HG02763 (cell line): ENCODE measurements around the gene RAD51B.
"Not testable (repeated sequence)": the region's sequence is repeated elsewhere in the genome, so short reads cannot be mapped to it uniquely, and the experiment has no call there.

Experiments
- ATAC-seq: cut with Tn5 transposase; IDR thresholded peaks from one replicate; pipeline ENCODE4 v1.9.1; 2021; ENCODE audit warnings: mild to moderate bottlenecking, moderate library complexity; ENCODE audit not compliant: unreplicated experiment

RAD51B gene

GRCh38 chr14:68244262-68244980, 424.8 kb downstream of the RAD51B start:
- ATAC-seq, result no peak

GRCh38 chr14:68245146-68246073, 425.8 kb downstream of the RAD51B start:
- ATAC-seq, result no peak

DNA sequence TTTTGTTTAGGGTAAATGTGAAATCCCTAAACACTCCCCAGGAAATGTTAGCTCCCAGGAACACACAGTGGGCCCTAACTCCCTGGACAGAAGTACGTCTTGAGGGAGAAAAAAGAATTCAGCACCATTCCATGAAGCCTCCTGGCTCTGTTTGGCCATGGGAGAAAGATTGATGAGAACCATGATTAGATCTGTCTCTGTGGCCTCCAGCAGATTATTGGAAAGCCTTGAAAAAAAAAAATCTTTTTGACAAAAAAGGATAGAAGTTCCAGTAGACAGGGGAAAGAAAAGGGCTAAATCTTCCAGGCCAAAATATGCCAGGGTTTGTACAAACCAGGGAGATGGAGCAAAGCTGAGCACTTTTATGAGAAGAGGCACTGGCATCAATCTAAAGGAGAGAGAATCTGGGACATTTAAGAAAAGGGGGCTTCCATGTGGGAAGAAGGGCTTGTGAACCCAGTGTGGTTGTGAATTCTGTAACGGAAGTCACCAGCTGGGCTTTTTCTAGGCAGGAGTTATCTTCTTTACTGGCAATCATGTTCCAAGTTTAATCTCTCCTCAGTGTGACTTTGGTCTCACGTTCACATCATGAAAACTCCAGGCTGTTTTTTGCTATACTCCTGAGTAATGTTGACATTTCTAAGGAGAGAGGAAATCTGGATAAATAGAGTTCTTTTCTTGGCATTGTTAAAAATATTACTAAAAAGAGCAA, 426.7 kb downstream of the RAD51B start:
- ATAC-seq, result no peak

DNA sequence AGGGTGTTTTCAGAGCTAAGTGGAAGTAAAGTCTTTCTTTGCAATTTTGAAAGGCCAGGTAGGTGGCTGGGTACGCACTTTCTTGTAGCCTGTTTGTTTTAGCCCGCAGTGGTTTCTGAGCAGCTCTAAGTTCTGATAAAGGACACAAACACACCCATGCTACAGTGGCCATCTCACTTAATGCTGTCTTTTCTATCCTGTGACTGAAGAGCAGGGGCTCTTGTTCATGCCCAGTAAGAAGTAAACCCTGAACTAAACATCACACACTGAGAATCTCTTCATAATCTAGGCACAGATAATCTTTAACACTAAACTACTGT, 427.2 kb downstream of the RAD51B start:
- no peak for ATAC-seq

GRCh38 chr14:68247274-68247673, 427.7 kb downstream of the RAD51B start:
- ATAC-seq, result no peak

GRCh38 chr14:68247676-68248268, 428.2 kb downstream of the RAD51B start:
- ATAC-seq, result no peak

DNA sequence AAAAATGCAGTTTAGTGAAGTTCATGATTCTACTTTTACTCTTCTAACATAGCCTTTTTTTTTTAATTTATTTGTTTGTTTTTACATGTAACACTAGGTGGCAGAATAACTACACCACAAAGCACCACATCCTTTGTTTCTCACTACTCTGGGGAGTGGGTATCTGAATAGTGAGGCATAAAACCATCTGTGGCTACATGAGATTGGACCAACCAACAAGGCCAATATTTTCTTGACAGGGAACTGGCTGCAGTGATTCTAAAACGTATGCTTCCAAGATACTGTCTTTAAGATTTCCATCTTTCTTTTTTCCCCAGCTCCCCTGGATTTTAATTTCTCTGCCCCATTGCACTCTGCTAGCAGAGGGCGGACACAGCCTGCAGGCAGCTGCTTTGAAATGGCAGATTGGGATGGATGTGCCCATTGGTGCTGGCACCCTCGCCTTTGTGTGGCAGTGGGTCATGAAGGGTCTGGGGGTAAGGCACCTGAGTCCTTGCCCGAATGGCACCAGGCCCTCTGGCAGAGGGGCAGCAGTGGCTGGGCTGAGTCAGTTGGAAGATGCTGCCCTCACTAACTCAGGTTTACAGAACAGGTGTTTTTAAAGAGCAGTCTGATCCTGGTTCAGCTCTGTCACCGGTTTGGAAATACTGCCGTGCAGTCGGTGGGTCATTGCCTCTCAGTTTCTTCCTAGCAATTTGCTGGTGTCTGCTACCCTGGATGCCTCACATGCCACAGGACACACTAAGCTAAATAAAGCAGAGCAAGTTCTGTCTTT, 429.1 kb downstream of the RAD51B start:
- ATAC-seq, result no peak

DNA sequence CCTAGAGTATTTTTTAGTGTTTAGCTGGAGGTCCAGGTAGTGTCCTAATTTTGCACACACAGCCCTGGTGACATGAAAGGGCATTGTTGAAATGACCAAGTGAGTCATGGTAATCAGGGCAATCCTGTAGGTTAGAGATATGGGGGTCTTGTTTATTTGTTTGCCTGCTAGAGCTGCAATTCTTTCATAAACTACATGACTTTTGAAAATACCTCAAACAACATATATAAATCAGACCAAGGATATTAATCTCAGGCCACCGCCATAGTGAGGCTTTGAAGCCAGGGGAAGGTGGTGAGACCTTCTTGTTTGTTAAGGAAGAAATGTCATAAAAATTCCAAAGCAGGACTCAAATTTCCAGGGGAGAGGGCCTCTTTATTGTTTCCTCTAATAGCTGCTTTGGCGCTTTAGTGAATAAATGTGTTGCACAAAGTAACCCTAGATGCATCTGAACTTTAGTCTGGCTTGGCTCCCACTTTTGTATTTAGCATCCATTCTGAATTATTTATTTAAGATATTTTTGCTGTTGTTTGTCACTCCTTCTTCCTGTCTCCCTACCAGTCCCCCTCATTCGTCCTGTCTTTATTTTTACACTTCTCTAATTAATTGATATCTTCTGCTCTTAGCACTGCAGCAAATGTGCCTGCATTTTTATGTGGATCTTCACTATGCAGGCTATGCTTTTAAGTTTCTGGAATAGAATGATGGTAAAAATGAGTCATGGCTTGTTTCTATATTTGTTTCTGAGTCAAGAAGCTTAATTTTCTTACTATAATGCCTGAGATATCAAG, 430.3 kb downstream of the RAD51B start:
- no peak for ATAC-seq

DNA sequence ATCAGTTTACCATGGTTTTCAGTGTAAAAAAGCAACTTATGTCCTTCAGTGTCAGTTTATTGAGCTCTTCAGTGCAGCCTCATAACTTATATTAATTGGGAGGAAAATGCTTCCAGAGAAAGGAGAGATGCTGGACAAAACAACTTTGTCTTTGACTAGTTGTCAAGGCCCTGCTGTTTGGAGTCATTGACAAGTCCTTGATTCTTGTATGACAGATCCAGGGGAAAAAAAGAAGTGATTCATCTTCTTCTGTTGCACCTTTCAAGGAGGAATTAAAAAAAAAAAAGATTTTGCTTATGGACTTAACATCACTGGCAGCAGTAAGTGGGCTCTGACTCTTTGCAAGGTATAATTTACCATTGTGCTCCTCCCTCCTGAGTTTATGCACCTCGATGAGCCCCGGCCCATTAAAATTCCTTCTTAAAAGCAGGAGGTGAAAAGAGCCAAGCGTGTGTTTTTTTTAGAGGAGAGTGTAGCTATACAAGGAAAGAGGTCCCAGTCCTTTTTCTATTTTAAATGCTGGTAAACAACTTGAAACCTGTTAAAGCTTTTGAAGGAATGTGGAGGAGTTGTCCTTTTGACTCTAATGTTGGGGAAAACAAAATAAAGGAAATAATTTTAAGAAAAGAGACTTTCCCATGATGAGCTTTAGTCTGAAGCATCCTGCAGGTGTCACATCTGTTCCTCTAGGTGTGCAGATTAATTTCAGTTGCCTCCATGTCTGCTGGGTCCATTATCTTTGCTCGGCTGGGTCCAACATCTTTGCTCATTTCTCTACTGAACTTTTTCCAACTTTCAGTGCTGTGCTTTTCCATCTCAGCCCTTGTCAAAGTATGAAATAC, 431.6 kb downstream of the RAD51B start:
- no peak for ATAC-seq

- no peak for ATAC-seq
Observed at GRCh38 chr14:68251769-68252100, 432.2 kb downstream of the RAD51B start.

GRCh38 chr14:68253160-68253780, 433.7 kb downstream of the RAD51B start:
- ATAC-seq, result no peak

GRCh38 chr14:68253878-68254528, 434.4 kb downstream of the RAD51B start:
- no peak for ATAC-seq

GRCh38 chr14:68254669-68255527, 435.3 kb downstream of the RAD51B start:
- ATAC-seq, result no peak

DNA sequence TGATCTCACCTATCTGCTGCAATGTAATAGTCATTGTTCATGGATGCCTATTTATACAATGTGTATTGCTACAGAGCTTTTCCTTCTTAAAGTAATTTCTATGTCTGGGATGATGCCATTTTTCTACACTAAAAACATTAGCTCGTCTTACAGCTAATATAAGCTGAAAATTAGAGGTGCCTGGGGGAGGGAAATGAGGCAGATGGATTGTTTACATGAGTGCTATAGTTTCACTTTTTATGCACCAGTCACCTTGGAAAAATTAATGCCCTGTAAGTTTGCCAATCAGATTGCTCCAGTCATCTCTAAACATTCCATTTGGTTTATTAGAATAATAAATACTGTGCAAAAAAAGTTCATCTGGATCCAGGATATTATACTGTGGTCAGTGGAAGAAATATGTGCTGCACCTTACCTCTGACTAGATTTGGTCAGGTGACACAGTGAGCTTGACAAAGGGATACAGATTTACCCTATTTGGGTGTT, 436.2 kb downstream of the RAD51B start:
- ATAC-seq, result no peak

- ATAC-seq, result no peak
Observed at GRCh38 chr14:68257969-68258368, 438.4 kb downstream of the RAD51B start.

DNA sequence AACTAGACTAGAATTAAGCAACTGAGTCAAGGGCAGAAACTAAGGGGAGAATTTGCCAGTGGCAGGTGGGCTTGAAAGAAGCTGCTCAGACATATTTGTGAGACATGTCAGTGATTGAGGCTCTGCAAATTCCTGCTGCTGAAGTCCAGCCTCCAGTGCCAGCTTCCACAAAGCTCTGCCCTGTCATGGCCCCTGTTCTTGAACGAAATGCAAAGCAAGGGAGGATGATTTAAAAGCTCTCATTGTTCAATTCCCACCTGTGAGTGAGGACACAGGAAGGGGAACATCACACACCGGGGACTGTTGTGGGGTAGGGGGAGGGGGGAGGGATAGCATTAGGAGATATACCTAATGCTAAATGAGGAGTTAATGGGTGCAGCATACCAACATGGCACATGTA, 439.4 kb downstream of the RAD51B start:
- ATAC-seq, result not testable (repeated sequence)

DNA sequence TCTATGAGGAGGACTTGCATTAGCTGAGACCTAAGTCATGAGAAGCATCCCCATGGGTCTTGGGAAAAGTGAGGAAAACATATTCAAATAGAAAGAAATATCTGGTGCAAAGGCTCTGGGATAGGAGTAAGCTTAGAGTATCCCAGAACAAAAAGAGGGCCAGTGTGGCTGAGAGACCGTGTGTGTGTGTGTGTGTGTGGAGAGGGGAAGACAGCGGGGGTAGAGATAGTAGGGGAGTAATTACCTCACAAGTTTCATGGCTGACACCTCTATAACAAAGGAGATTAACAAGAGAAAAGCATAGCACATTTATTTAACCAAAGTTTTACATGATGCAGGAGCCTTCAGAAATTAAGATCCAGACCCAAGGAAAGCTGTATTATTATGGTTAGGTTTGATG, 440.5 kb downstream of the RAD51B start:
- no peak for ATAC-seq
